Peyer's patch (tissue), 4 donors: ENCODE data around the gene RABL6. TPM values are rescaled to one million over a fixed set of nuclear protein-coding genes. Genes with fewer than 3 reads are reported as not detected.
A peak's percentile ranks its signal among the peaks of the same experiment; 100 is the strongest.

ENCODE experiments used
- DNase-seq, 3 donors: peaks; one replicate each; pipeline ENCODE4 v3.0.0-alpha.2; 2017 to 2019
- H3K27ac ChIP-seq, 4 donors: fragments of 200-600 bp; sonication (generic); one replicate each; pipeline ENCODE4 v1.5.1; 2016 to 2019
- H3K27me3 ChIP-seq, 2 donors: fragments of 200-600 bp; sonication (generic); one replicate each; pipeline ENCODE4 v1.5.1; 2019
- H3K36me3 ChIP-seq, 3 donors: fragments of 200-600 bp; sonication (generic); one replicate each; pipeline ENCODE4 v1.5.1; 2016 to 2019
- H3K4me1 ChIP-seq, 4 donors: fragments of 200-600 bp; sonication (generic); one replicate each; pipeline ENCODE4 v1.5.1; 2016 to 2019
- H3K4me3 ChIP-seq, 4 donors: fragments of 200-600 bp; sonication (generic); 1 replicate in 3 of 4; 2 replicates in 1 of 4; pipeline ENCODE4 v1.5.1; 2016 to 2019; ENCODE audit warnings: mild to moderate bottlenecking in 1 of 4
- H3K9me3 ChIP-seq, 4 donors: fragments of 200-600 bp; sonication (generic); one replicate each; pipeline ENCODE4 v1.5.1; 2016 to 2019; ENCODE audit warnings: mild to moderate bottlenecking in 1 of 4
- POLR2A ChIP-seq, 2 donors: fragments of 450-650 bp; IDR thresholded peaks; one replicate each; pipeline ENCODE4 v1.5.1; 2017; ENCODE audit warnings: antibody characterized with exemption in 2 of 2, mild to moderate bottlenecking in 2 of 2, moderate library complexity in 2 of 2
- total RNA-seq, 4 donors: library from RNA; depleted of rRNA; stranded (reverse); fragments of >200 nt; gene quantifications; one replicate each; pipeline ENCODE4 v1.1.0, GENCODE V29; 2016
- TF ChIP-seq, protein P1 (sequence below), 6 experiments: fragments of 450-650 bp in 4 of 6; fragments of 200-600 bp in 2 of 6; sonication (generic) in 1 of 6; IDR thresholded peaks; one replicate each; pipeline ENCODE4 v1.5.1; 2017 to 2019; ENCODE audit warnings: antibody characterized with exemption in 6 of 6, mild to moderate bottlenecking in 3 of 6, moderate library complexity in 1 of 6

The RABL6 gene
- total RNA-seq, 4 donors from 2014 or later = 98.4 to 187 (median 134) TPM

DNA sequence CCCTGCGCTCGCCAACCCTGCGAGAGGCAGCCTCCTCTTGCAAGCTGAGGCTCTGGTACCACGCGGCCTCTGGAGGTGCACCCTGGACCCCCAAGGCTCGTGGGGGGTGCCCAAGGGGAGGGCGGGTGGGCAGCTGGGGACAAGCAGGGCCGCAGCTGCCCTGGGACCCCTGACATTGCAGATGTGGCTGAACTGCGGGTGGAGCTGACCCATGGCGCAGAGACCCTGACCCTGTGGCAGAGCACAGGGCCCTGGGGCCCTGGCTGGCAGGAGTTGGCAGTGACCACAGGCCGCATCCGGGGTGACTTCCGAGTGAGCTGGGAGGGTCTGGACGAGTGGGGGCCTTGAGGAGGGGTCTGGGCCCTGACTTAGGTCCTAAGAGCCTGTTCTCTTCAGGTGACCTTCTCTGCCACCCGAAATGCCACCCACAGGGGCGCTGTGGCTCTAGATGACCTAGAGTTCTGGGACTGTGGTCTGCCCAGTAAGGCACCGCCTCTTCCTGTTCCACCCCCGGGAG lies 45.9 kb downstream of the RABL6 start:
- H3K27me3 ChIP-seq = no peaks in the 10 kb centered on the region
- DNase-seq = peak in 1 of 3 donors; percentile 48
- H3K4me1 ChIP-seq = peaks cover 7 to 45% (median 15%) of the 10 kb centered on the region in 4 donors
- no peak overlapping the region for H3K27ac ChIP-seq
- peaks cover 0 to 11% (median 0%) of the 10 kb centered on the region in 3 donors for H3K36me3 ChIP-seq
- H3K9me3 ChIP-seq = no peaks in the 10 kb centered on the region
- H3K4me3 ChIP-seq = no peak overlapping the region
- TF ChIP-seq, protein P1, sequence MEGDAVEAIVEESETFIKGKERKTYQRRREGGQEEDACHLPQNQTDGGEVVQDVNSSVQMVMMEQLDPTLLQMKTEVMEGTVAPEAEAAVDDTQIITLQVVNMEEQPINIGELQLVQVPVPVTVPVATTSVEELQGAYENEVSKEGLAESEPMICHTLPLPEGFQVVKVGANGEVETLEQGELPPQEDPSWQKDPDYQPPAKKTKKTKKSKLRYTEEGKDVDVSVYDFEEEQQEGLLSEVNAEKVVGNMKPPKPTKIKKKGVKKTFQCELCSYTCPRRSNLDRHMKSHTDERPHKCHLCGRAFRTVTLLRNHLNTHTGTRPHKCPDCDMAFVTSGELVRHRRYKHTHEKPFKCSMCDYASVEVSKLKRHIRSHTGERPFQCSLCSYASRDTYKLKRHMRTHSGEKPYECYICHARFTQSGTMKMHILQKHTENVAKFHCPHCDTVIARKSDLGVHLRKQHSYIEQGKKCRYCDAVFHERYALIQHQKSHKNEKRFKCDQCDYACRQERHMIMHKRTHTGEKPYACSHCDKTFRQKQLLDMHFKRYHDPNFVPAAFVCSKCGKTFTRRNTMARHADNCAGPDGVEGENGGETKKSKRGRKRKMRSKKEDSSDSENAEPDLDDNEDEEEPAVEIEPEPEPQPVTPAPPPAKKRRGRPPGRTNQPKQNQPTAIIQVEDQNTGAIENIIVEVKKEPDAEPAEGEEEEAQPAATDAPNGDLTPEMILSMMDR (IDR thresholded peaks at IDR 0.05) = peak in 1 of 6 experiments; percentile 5
- no peak for TF ChIP-seq POLR2A (IDR thresholded peaks at IDR 0.05)

DNA sequence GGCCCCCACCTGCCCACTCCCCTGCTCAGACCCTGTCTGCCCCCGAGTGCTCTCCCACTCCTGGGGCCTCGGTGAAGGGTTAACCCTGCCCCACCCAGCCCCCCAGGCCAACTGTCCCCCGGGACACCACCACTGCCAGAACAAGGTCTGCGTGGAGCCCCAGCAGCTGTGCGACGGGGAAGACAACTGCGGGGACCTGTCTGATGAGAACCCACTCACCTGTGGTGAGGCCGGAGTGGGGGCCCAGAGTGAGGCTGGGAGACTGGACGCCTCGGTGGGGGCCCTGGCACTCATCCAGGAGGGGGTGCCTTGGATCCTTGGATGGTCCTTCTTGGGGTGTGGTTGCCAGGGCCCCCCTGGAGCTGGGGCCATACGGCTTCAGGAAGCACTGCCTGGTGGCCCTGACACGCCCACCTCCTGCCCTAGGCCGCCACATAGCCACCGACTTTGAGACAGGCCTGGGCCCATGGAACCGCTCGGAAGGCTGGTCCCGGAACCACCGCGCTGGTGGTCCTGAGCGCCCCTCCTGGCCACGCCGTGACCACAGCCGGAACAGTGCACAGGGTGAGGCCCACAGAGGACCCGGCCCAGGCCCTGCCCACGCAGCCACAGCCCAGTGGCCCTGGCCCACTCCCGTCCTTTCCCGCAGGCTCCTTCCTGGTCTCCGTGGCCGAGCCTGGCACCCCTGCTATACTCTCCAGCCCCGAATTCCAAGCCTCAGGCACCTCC lies 46.5 kb downstream of the RABL6 start:
- H3K36me3 ChIP-seq = peaks cover 0 to 11% (median 0%) of the 10 kb centered on the region in 3 donors
- H3K27me3 ChIP-seq = no peaks in the 10 kb centered on the region
- no peak overlapping the region for H3K4me3 ChIP-seq
- H3K4me1 ChIP-seq = peaks cover 7 to 51% (median 16%) of the 10 kb centered on the region in 4 donors
- no peaks in the 10 kb centered on the region for H3K9me3 ChIP-seq
- DNase-seq = peak in 2 of 3 donors; percentile 48 to 50
- TF ChIP-seq, protein P1 (IDR thresholded peaks at IDR 0.05) = no peak
- TF ChIP-seq POLR2A (IDR thresholded peaks at IDR 0.05) = no peak
- H3K27ac ChIP-seq = no peak overlapping the region

DNA sequence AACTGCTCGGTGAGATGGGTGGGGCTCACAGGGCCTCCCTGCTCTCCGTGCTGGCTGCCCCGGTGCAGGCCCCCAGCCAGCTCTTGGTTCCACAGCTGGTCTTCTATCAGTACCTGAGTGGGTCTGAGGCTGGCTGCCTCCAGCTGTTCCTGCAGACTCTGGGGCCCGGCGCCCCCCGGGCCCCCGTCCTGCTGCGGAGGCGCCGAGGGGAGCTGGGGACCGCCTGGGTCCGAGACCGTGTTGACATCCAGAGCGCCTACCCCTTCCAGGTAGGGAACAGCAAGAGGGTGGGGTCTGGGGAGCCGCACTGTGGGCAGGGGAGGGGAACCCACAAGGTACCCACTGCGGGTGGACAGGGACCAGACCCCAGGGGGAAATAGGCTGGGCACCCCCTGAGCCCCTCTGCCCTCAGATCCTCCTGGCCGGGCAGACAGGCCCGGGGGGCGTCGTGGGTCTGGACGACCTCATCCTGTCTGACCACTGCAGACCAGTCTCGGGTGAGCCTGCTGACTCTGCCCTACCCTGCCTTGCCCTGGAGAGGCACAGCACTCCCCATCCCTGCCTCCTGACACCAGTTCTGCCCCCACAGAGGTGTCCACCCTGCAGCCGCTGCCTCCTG lies 47.2 kb downstream of the RABL6 start:
- Histone ChIP-seq H3K4me1 (peaks cover 4 to 53% (median 18%) of the 10 kb centered on the region in 4 donors), H3K36me3 (peaks cover 0 to 11% (median 0%) of the 10 kb centered on the region in 3 donors), H3K27ac (no peak overlapping the region), H3K4me3 (no peak overlapping the region), H3K9me3 (no peaks in the 10 kb centered on the region), H3K27me3 (no peaks in the 10 kb centered on the region)
- no peak for TF ChIP-seq POLR2A (IDR thresholded peaks at IDR 0.05)
- TF ChIP-seq, protein P1 (IDR thresholded peaks at IDR 0.05) = no peak
- peak in 1 of 3 donors; percentile 38 for DNase-seq

DNA sequence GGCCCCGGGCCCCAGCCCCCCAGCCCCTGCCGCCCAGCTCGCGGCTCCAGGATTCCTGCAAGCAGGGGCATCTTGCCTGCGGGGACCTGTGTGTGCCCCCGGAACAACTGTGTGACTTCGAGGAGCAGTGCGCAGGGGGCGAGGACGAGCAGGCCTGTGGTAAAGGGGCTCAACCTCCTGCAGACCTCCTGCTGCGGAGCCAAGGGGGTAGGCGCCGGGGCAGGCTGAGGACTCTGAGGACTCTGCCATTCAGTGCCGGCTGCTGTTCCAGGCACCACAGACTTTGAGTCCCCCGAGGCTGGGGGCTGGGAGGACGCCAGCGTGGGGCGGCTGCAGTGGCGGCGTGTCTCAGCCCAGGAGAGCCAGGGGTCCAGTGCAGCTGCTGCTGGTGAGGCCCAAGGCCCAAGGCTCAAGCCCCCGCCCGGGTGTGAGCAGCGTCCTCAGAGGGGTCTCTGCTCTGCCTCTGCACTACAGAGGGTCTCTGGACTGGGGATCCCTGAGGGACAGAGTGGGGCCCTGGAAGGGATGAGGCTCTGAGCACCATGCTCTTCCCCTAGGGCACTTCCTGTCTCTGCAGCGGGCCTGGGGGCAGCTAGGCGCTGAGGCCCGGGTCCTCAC lies 47.8 kb downstream of the RABL6 start:
- Histone ChIP-seq H3K4me3 (no peak overlapping the region), H3K4me1 (peaks cover 0 to 53% (median 13%) of the 10 kb centered on the region in 4 donors), H3K36me3 (peaks cover 0 to 6% (median 0%) of the 10 kb centered on the region in 3 donors), H3K27ac (no peak overlapping the region), H3K9me3 (no peaks in the 10 kb centered on the region), H3K27me3 (no peaks in the 10 kb centered on the region)
- TF ChIP-seq, protein P1 (IDR thresholded peaks at IDR 0.05) = no peak
- no peak for TF ChIP-seq POLR2A (IDR thresholded peaks at IDR 0.05)
- DNase-seq = peak in 1 of 3 donors; percentile 44

DNA sequence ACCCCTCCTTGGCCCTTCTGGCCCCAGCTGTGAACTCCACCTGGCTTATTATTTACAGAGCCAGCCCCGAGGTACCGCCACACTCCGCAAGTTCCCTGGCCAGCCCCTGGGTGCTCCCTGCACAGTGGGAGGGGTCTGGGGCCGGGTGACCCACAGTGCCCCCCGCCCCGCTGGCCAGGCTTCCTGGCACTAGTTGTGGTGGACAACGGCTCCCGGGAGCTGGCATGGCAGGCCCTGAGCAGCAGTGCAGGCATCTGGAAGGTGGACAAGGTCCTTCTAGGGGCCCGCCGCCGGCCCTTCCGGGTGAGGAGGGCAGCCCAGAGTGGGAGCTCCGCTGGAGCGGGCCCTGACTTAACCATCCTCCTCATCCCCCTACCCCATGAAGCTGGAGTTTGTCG lies 48.3 kb downstream of the RABL6 start:
- Histone ChIP-seq H3K4me1 (peaks cover 0 to 55% (median 13%) of the 10 kb centered on the region in 4 donors), H3K4me3 (no peak overlapping the region), H3K9me3 (no peaks in the 10 kb centered on the region), H3K36me3 (peaks cover 0 to 4% (median 0%) of the 10 kb centered on the region in 3 donors), H3K27ac (no peak overlapping the region), H3K27me3 (no peaks in the 10 kb centered on the region)
- TF ChIP-seq, protein P1 (IDR thresholded peaks at IDR 0.05) = no peak
- TF ChIP-seq POLR2A (IDR thresholded peaks at IDR 0.05) = no peak
- peak in 1 of 3 donors; percentile 53 for DNase-seq
